22Rv1 (cell line): Measurements from ENCODE around the gene GGT7.

Experiments
- ZFX ChIP-seq: fragments of 450-650 bp; IDR thresholded peaks from 2 replicates; pipeline ENCODE4 v1.6.1; 2017; ENCODE audit warnings: antibody characterized with exemption, borderline replicate concordance
- TF ChIP-seq, protein P1 (sequence below): fragments of 450-650 bp; IDR thresholded peaks from 2 replicates; pipeline ENCODE4 v1.5.1; 2017; ENCODE audit warnings: mild to moderate bottlenecking

DNA sequence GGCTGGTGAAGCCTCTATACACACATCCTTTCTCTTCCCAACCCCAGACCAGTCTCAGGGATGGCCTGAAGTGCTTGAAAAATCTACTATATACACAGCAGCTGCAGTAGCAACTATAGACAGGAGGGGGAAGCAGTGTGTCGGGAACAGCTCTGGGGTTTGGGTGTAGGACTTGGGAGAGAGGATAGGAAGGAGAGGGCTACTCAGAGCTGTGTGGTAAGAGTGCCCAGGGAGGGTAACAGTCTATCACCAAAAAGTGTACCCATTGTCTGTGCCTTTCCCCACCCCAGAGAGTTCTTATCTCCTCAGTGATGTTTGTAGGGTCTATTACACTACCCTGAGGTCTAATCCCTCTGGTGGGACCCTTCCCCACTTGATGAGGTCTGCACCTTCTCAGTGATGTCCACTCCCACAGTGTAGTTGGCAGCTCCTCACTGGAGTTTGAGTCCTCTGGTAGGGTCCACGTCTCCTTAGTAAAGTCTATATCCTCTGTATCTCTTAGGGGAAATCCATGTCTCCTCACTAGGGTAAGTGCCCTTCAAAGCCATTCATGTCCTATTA is 1.5 kb upstream of the GGT7 start:
- TF ChIP-seq, protein P1, sequence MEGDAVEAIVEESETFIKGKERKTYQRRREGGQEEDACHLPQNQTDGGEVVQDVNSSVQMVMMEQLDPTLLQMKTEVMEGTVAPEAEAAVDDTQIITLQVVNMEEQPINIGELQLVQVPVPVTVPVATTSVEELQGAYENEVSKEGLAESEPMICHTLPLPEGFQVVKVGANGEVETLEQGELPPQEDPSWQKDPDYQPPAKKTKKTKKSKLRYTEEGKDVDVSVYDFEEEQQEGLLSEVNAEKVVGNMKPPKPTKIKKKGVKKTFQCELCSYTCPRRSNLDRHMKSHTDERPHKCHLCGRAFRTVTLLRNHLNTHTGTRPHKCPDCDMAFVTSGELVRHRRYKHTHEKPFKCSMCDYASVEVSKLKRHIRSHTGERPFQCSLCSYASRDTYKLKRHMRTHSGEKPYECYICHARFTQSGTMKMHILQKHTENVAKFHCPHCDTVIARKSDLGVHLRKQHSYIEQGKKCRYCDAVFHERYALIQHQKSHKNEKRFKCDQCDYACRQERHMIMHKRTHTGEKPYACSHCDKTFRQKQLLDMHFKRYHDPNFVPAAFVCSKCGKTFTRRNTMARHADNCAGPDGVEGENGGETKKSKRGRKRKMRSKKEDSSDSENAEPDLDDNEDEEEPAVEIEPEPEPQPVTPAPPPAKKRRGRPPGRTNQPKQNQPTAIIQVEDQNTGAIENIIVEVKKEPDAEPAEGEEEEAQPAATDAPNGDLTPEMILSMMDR = peak; percentile 83
- TF ChIP-seq ZFX = no peak
